Endothelial cell of umbilical vein (primary cell): ENCODE measurements around the gene VIPR1. TPM values are rescaled to one million over a fixed set of nuclear protein-coding genes. Genes with fewer than 3 reads are reported as not detected.

Source experiments
- BruUV-seq: library from RNA; stranded (reverse); fragments of 400-500 nt; replicated peaks from 2 replicates; lab custom pipeline; 2021; lab: Mats Ljungman, UMichigan
- CTCF ChIA-PET: fragments of 300-600, 350-600 bp; sonication (Branson Sonifier 250); formaldehyde crosslinking; loops from one replicate; lab custom pipeline; 2021; ENCODE audit warnings: antibody characterized with exemption, inconsistent platforms; lab: Charles Lee
- POLR2A ChIA-PET: fragments of 300-600, 350-600 bp; sonication (Branson Sonifier 250); formaldehyde crosslinking; loops from one replicate; lab custom pipeline; 2021; ENCODE audit warnings: antibody characterized with exemption, inconsistent platforms; lab: Charles Lee
- DNase-seq: peaks from one replicate; pipeline ENCODE4 v3.0.0-alpha.2; 2011; ENCODE audit warnings: low read depth, low spot score
- FAIRE-seq: peaks from 2 replicates; lab custom pipeline; 2011; peaks lifted over from hg19 to GRCh38; lab: Jason Lieb, UNC
- H2AFZ ChIP-seq: 2 replicates; pipeline ENCODE4 v1.6.0; 2012; ENCODE audit warnings: low read depth, low read length, control low read depth, inconsistent platforms
- H3K27ac ChIP-seq: 2 replicates; pipeline ENCODE4 v1.5.1; 2011; ENCODE audit warnings: low read depth, mild to moderate bottlenecking, control low read depth, low read length, moderate library complexity; ENCODE audit not compliant: insufficient read depth
- H3K27me3 ChIP-seq, 2 experiments: 2 replicates each; pipeline versions ENCODE4 v1.6.0 to v1.6.1; 2011; ENCODE audit warnings: low read length in 2 of 2, mixed read lengths in 1 of 2; ENCODE audit not compliant: control insufficient read depth in 2 of 2, insufficient read depth in 2 of 2
- H3K36me3 ChIP-seq, 2 experiments: 2 replicates in 1 of 2; 3 replicates in 1 of 2; pipeline ENCODE4 v1.5.1; 2011; ENCODE audit warnings: low read length in 2 of 2, mild to moderate bottlenecking in 1 of 2, moderate library complexity in 1 of 2; ENCODE audit not compliant: control insufficient read depth in 2 of 2, insufficient read depth in 2 of 2; ENCODE audit errors: extremely low read depth in 1 of 2
- H3K4me1 ChIP-seq: 3 replicates; pipeline ENCODE4 v1.5.1; 2011; ENCODE audit warnings: mild to moderate bottlenecking, low read length; ENCODE audit not compliant: control insufficient read depth, insufficient read depth; ENCODE audit errors: extremely low read depth
- H3K4me2 ChIP-seq: 2 replicates; pipeline ENCODE4 v1.6.1; 2011; ENCODE audit warnings: low read length, control low read depth, mixed read lengths; ENCODE audit not compliant: insufficient read depth
- H3K4me3 ChIP-seq, 3 experiments: fragments of 200-600 bp in 1 of 3; sonication (generic), shearing (Covaris generic) in 1 of 3; replicated peaks in 1 of 3; 2 replicates each; pipeline ENCODE4 v1.5.1; 2011 to 2016; ENCODE audit warnings: control low read depth in 3 of 3, low read length in 3 of 3, mild to moderate bottlenecking in 2 of 3, inconsistent platforms in 1 of 3, low read depth in 1 of 3, moderate library complexity in 1 of 3; ENCODE audit not compliant: insufficient read depth in 1 of 3
- H3K79me2 ChIP-seq: 2 replicates; pipeline ENCODE4 v1.6.0; 2012; ENCODE audit warnings: low read length, inconsistent platforms; ENCODE audit not compliant: control insufficient read depth, insufficient read depth
- H3K9ac ChIP-seq: replicated peaks from 2 replicates; pipeline ENCODE3; 2011; ENCODE audit warnings: low read length, control low read depth; ENCODE audit not compliant: insufficient read depth; ENCODE audit errors: extremely low read depth
- H3K9me1 ChIP-seq: replicated peaks from 3 replicates; pipeline ENCODE4 v1.6.0; 2011; ENCODE audit warnings: mild to moderate bottlenecking, low read length; ENCODE audit not compliant: control insufficient read depth, insufficient read depth; ENCODE audit errors: extremely low read depth
- H3K9me3 ChIP-seq: replicated peaks from 2 replicates; pipeline ENCODE4 v1.5.1; 2012; ENCODE audit warnings: low read length, inconsistent platforms; ENCODE audit not compliant: control insufficient read depth, insufficient read depth
- H4K20me1 ChIP-seq: replicated peaks from 2 replicates; pipeline ENCODE3; 2011; ENCODE audit warnings: mild to moderate bottlenecking, low read length; ENCODE audit not compliant: control insufficient read depth, insufficient read depth; ENCODE audit errors: extremely low read depth
- EZH2 ChIP-seq: IDR thresholded peaks from 2 replicates; pipeline ENCODE4 v1.6.1; 2012; ENCODE audit warnings: borderline replicate concordance, low read depth, mild to moderate bottlenecking, moderate library complexity, low read length, inconsistent platforms; ENCODE audit not compliant: severe bottlenecking
- FOS ChIP-seq: IDR thresholded peaks from 2 replicates; pipeline ENCODE4 v1.6.1; 2011; ENCODE audit warnings: mild to moderate bottlenecking, low read length, moderate library complexity, borderline replicate concordance; ENCODE audit not compliant: insufficient read depth
- GATA2 ChIP-seq: IDR thresholded peaks from 2 replicates; pipeline ENCODE4 v1.7.0; 2011; ENCODE audit warnings: low read depth, mild to moderate bottlenecking, moderate library complexity, mixed read lengths, low read length; ENCODE audit not compliant: insufficient read length, insufficient read depth
- JUN ChIP-seq: IDR thresholded peaks from 2 replicates; pipeline ENCODE4 v1.6.1; 2011; ENCODE audit warnings: borderline replicate concordance, low read depth; ENCODE audit not compliant: insufficient read length, insufficient read depth
- MAX ChIP-seq: IDR thresholded peaks from 2 replicates; pipeline ENCODE4 v1.6.1; 2011; ENCODE audit not compliant: insufficient read depth, insufficient read length
- MYC ChIP-seq: IDR thresholded peaks from one replicate; pipeline ENCODE4 v1.6.1; 2011; ENCODE audit warnings: mild to moderate bottlenecking, low read depth, low read length
- POLR2A ChIP-seq: IDR thresholded peaks from 2 replicates; pipeline ENCODE4 v1.6.1; 2012; ENCODE audit warnings: low read depth, mild to moderate bottlenecking, control low read depth, low read length
- POLR2AphosphoS5 ChIP-seq: IDR thresholded peaks from 2 replicates; pipeline ENCODE4 v1.6.1; 2012; ENCODE audit warnings: low read depth, mild to moderate bottlenecking, control low read depth, low read length, moderate library complexity; ENCODE audit not compliant: insufficient read depth
- dilution Hi-C: fragments of 300-500 bp; cut with MboI; formaldehyde crosslinking; loops from one replicate; pipeline ENCODE4 v1.15.0; 2019; ENCODE audit warnings: low sequenced_read_pairs; ENCODE audit not compliant: extremely low pct_ligation_motif_present
- intact Hi-C: fragments of 100-400 bp; cut with micrococcal nuclease; formaldehyde crosslinking; loops from one replicate; pipeline ENCODE4 v1.10.0; 2022
- polyA plus RNA-seq, 4 experiments: library from polyadenylated mRNA; depleted of rRNA in 3 of 4; stranded (reverse) in 3 of 4; unstranded in 1 of 4; fragments of >200 nt; gene quantifications; 2 replicates each; pipeline versions ENCODE4 v1.2.1 to v1.2.3, GENCODE V29; 2011 to 2012; ENCODE audit warnings: missing spikeins in 1 of 4
- total RNA-seq: library from RNA; stranded (reverse); gene quantifications from 2 replicates; pipeline ENCODE4 v1.2.3, GENCODE V29; 2021
- TF ChIP-seq, protein P1 (sequence below), 2 donors: IDR thresholded peaks; 1 replicate in 1 of 2; 2 replicates in 1 of 2; pipeline ENCODE4 v1.5.1; 2011; ENCODE audit warnings: low read length in 2 of 2, mild to moderate bottlenecking in 2 of 2, moderate library complexity in 2 of 2, control low read depth in 1 of 2, inconsistent platforms in 1 of 2, low read depth in 1 of 2; ENCODE audit not compliant: insufficient read depth in 1 of 2; ENCODE audit errors: extremely low read depth in 1 of 2

Gene VIPR1
- total and polyA plus RNA-seq, 2 donors (not counting 3 experiments of a cell fraction or from before 2014, with no cell fraction given), result 3.8 to 4.7 TPM

DNA sequence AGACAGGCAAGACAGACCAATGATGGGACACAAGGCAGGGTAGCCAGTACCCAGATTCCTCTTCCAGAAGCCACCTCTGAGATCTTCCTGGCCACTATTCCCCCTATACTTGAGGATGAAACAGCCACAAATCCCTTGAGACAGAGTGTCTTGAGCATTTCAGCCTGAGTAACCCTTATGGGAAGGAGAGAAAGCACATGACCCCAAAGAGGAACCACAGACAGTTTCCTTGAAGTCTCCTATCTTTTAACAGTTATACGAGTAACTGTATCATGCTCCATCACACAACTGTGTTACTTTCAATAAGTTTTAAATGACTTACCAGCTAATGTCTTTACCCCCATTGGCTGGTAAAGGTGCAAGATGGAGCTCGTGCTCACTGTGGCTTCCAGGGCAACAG lies 9.3 kb downstream of the VIPR1 start:
- Histone ChIP-seq H3K4me3 (no peak overlapping the region), H3K36me3 (no peaks in the 10 kb centered on the region), H2AFZ (no peak overlapping the region), H3K79me2 (no peaks in the 10 kb centered on the region), H3K9me3 (no peaks in the 10 kb centered on the region), H3K4me1 (no peaks in the 10 kb centered on the region), H4K20me1 (no peaks in the 10 kb centered on the region), H3K4me2 (no peak overlapping the region), H3K27ac (no peak overlapping the region), H3K27me3 (peaks cover 10 to 18% of the 10 kb centered on the region in 2 experiments), H3K9me1 (no peaks in the 10 kb centered on the region), H3K9ac (no peak overlapping the region)
- dilution Hi-C loops (no loop called here), intact Hi-C loops (no loop called here)
- no peak for FAIRE-seq
- CTCF ChIA-PET, result interaction anchor here (1.3 to 2.4 kb wide), 3 partner anchors 10 to 264 kb away, joined by 4 to 8 read pairs (median 5); partner anchors contain the start of gene VIPR1
- no TSS peak for BruUV-seq
- POLR2A ChIA-PET, result no interaction called here
- DNase-seq, result no peak
- TF ChIP-seq FOS, result no peak
- TF ChIP-seq POLR2AphosphoS5, result no peak
- TF ChIP-seq, protein P1, sequence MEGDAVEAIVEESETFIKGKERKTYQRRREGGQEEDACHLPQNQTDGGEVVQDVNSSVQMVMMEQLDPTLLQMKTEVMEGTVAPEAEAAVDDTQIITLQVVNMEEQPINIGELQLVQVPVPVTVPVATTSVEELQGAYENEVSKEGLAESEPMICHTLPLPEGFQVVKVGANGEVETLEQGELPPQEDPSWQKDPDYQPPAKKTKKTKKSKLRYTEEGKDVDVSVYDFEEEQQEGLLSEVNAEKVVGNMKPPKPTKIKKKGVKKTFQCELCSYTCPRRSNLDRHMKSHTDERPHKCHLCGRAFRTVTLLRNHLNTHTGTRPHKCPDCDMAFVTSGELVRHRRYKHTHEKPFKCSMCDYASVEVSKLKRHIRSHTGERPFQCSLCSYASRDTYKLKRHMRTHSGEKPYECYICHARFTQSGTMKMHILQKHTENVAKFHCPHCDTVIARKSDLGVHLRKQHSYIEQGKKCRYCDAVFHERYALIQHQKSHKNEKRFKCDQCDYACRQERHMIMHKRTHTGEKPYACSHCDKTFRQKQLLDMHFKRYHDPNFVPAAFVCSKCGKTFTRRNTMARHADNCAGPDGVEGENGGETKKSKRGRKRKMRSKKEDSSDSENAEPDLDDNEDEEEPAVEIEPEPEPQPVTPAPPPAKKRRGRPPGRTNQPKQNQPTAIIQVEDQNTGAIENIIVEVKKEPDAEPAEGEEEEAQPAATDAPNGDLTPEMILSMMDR (IDR thresholded peaks at IDR 0.05; ENCODE audit: extremely low read depth in 1 of 2, insufficient read depth in 1 of 2, low read depth in 1 of 2, low read length in 2 of 2), result no peak
- no peak for TF ChIP-seq EZH2
- no peak for TF ChIP-seq MAX
- no peak for TF ChIP-seq POLR2A
- TF ChIP-seq MYC, result no peak
- TF ChIP-seq GATA2, result no peak
- no peak for TF ChIP-seq JUN
